Liver (tissue), 9 donors: ENCODE data around the gene CENPX. TPM values are rescaled to one million over a fixed set of nuclear protein-coding genes. Genes with fewer than 3 reads are reported as not detected.

ENCODE experiments used
- DNase-seq: peaks from one replicate; pipeline ENCODE4 v3.0.0-alpha.2; 2017; ENCODE audit warnings: low spot score
- H3K27ac ChIP-seq, 2 donors: one replicate each; pipeline ENCODE4 v1.7.0; 2013; ENCODE audit warnings: inconsistent platforms in 2 of 2, low read length in 2 of 2, control low read depth in 1 of 2, low read depth in 1 of 2, mild to moderate bottlenecking in 1 of 2
- H3K27me3 ChIP-seq, 4 donors: one replicate each; pipeline versions ENCODE4 v1.6.1 to v1.7.0; 2013; ENCODE audit warnings: low read length in 3 of 4, inconsistent platforms in 1 of 4, mild to moderate bottlenecking in 1 of 4, moderate library complexity in 1 of 4; ENCODE audit not compliant: control insufficient read depth in 4 of 4, insufficient read depth in 4 of 4
- H3K36me3 ChIP-seq, 4 donors: one replicate each; pipeline versions ENCODE4 v1.6.1 to v1.7.0; 2013; ENCODE audit warnings: low read length in 3 of 4, mild to moderate bottlenecking in 3 of 4, low read depth in 1 of 4, moderate library complexity in 1 of 4; ENCODE audit not compliant: control insufficient read depth in 4 of 4, insufficient read depth in 3 of 4
- H3K4me1 ChIP-seq, 4 donors: one replicate each; pipeline versions ENCODE4 v1.6.1 to v1.7.0; 2013; ENCODE audit warnings: low read length in 3 of 4, mild to moderate bottlenecking in 3 of 4, moderate library complexity in 1 of 4; ENCODE audit not compliant: control insufficient read depth in 4 of 4, insufficient read depth in 4 of 4
- H3K4me3 ChIP-seq, 3 donors: one replicate each; pipeline versions ENCODE4 v1.6.1 to v1.7.0; 2013; ENCODE audit warnings: low read length in 3 of 3, control low read depth in 1 of 3, low read depth in 1 of 3, mild to moderate bottlenecking in 1 of 3
- H3K9ac ChIP-seq, 2 donors: one replicate each; pipeline ENCODE4 v1.7.0; 2013; ENCODE audit warnings: low read length in 2 of 2, mild to moderate bottlenecking in 2 of 2, moderate library complexity in 2 of 2, control low read depth in 1 of 2, low read depth in 1 of 2
- H3K9me3 ChIP-seq, 4 donors: one replicate each; pipeline versions ENCODE4 v1.6.1 to v1.7.0; 2013; ENCODE audit warnings: low read length in 3 of 4; ENCODE audit not compliant: control insufficient read depth in 4 of 4
- CTCF ChIP-seq: fragments of 150-350 bp; IDR thresholded peaks from 2 replicates; pipeline ENCODE4 v1.5.1; 2017; ENCODE audit warnings: improper control_type of control experiment, low read depth, low read length; ENCODE audit not compliant: missing input control
- FOXA1 ChIP-seq: IDR thresholded peaks from 2 replicates; pipeline ENCODE4 v1.6.1; 2016; ENCODE audit warnings: antibody characterized with exemption
- FOXA2 ChIP-seq: IDR thresholded peaks from 2 replicates; pipeline ENCODE4 v1.6.1; 2016; ENCODE audit warnings: antibody characterized with exemption
- GABPA ChIP-seq, 2 donors: IDR thresholded peaks in 1 of 2; conservative IDR thresholded peaks in 1 of 2; 2 replicates each; pipeline ENCODE4 v1.6.1; 2016; ENCODE audit warnings: antibody characterized with exemption in 2 of 2, mild to moderate bottlenecking in 1 of 2, moderate library complexity in 1 of 2
- HNF4G ChIP-seq: IDR thresholded peaks from 2 replicates; pipeline ENCODE4 v1.6.1; 2016; ENCODE audit warnings: antibody characterized with exemption
- JUND ChIP-seq, 2 donors: IDR thresholded peaks; 2 replicates each; pipeline ENCODE4 v1.6.1; 2016; ENCODE audit warnings: antibody characterized with exemption in 2 of 2
- MAX ChIP-seq: IDR thresholded peaks from 2 replicates; pipeline ENCODE4 v1.6.1; 2016; ENCODE audit warnings: antibody characterized with exemption
- RAD21 ChIP-seq, 2 donors: IDR thresholded peaks; 2 replicates each; pipeline ENCODE4 v1.6.1; 2016; ENCODE audit warnings: antibody characterized with exemption in 2 of 2, mild to moderate bottlenecking in 2 of 2
- SP1 ChIP-seq: IDR thresholded peaks from 2 replicates; pipeline ENCODE4 v1.6.1; 2018; ENCODE audit warnings: antibody characterized with exemption, mild to moderate bottlenecking
- TAF1 ChIP-seq: conservative IDR thresholded peaks from 2 replicates; pipeline ENCODE4 v1.6.1; 2016; ENCODE audit warnings: antibody characterized with exemption, mild to moderate bottlenecking
- YY1 ChIP-seq: IDR thresholded peaks from 2 replicates; pipeline ENCODE4 v1.6.1; 2016; ENCODE audit warnings: antibody characterized with exemption, mild to moderate bottlenecking
- ZBTB33 ChIP-seq: IDR thresholded peaks from 2 replicates; pipeline ENCODE4 v1.6.1; 2016; ENCODE audit warnings: antibody characterized with exemption
- WGBS: extraction: QIAGEN DNeasy Blood & Tissue Kit; methylation state at CpG from one replicate; pipeline ENCODE4 v1.1.7; 2013; 5-methylcytosine and 5-hydroxymethylcytosine counted together
- polyA plus RNA-seq, 2 donors: library from polyadenylated mRNA; stranded (reverse) in 1 of 2; unstranded in 1 of 2; fragments of 200-250 nt in 1 of 2; fragments of >200 nt in 1 of 2; fragmentation: Nextera tagmentation in 1 of 2; extraction: Ambion mirVana in 1 of 2; gene quantifications; one replicate each; pipeline versions ENCODE4 v1.2.1 to v1.2.3, GENCODE V29; 2013 to 2015
- total RNA-seq, 2 donors: library from RNA; depleted of rRNA; stranded (reverse); fragments of >200 nt; gene quantifications; one replicate each; pipeline ENCODE4 v1.2.3, GENCODE V29; 2014
- donor health status: healthy.
- donor health status: healthy.
- donor health status: healthy.
- donor health status: healthy.
- donor health status: healthy.

Gene CENPX
- total and polyA plus RNA-seq, 4 donors = 22.5 to 83.9 (median 44.9) TPM

- H3K36me3 ChIP-seq = peaks cover 4 to 22% (median 13%) of the 10 kb centered on the region in 4 donors
- DNase-seq = peak; percentile 85
These were observed 29.3 kb upstream of the CENPX start, which contains the start of the genes GPS1 and RFNG for GRCh38 chr17:82051776-82052637. Gene GPS1, plus strand, starts transcription at chr17:82051898. Its CDS starts 34 bp downstream, at chr17:82051932. Gene RFNG, minus strand, starts transcription at chr17:82051811. Its CDS starts 45 bp downstream, at chr17:82051766.

GRCh38 chr17:82050761-82051641 is 28.3 kb upstream of the CENPX start:
- Histone ChIP-seq H3K27ac (peak overlapping the region; percentile 34 to 60), H3K9me3 (no peaks in the 10 kb centered on the region), H3K9ac (peak overlapping the region in 1 of 2 donors; percentile 49), H3K36me3 (peaks cover 4 to 13% (median 9%) of the 10 kb centered on the region in 4 donors), H3K27me3 (no peaks in the 10 kb centered on the region), H3K4me1 (peaks cover 23 to 71% (median 58%) of the 10 kb centered on the region in 4 donors), H3K4me3 (peak overlapping the region; percentile 45 to 94 (median 58))
- TF ChIP-seq GABPA (IDR thresholded peaks at IDR 0.05 in 1 of 2, conservative IDR thresholded peaks at IDR 0.05 in 1 of 2) (peak in 1 of 2 donors; percentile 11), MAX (no peak), ZBTB33 (no peak)
- 10% methylated on average over 79 of the region's 79 CpGs for WGBS
- no peak for DNase-seq

More at GRCh38 chr17:82051776-82052637, 29.3 kb upstream of the CENPX start, which contains the start of the genes GPS1 and RFNG:
- peak within 1 kb of the TSS; percentile 34 to 60 for H3K27ac ChIP-seq
- peak within 1 kb of the TSS; percentile 82 to 94 (median 91) for H3K4me3 ChIP-seq
- no peaks in the 10 kb centered on the region for H3K9me3 ChIP-seq
- peaks cover 23 to 63% (median 53%) of the 10 kb centered on the region in 4 donors for H3K4me1 ChIP-seq
- H3K27me3 ChIP-seq = no peaks in the 10 kb centered on the region
- under 1% methylated on average over 94 of the region's 94 CpGs for WGBS
- H3K9ac ChIP-seq = peak within 1 kb of the TSS in 1 of 2 donors; percentile 49
- TF ChIP-seq GABPA (IDR thresholded peaks at IDR 0.05 in 1 of 2, conservative IDR thresholded peaks at IDR 0.05 in 1 of 2) = peak; percentile 63 to 88
- no peak for TF ChIP-seq YY1

GRCh38 chr17:82050152-82050760 is 27.6 kb upstream of the CENPX start:
- Histone ChIP-seq H3K27ac (no peak overlapping the region), H3K9ac (no peak overlapping the region), H3K36me3 (peaks cover 4 to 11% (median 6%) of the 10 kb centered on the region in 4 donors), H3K27me3 (no peaks in the 10 kb centered on the region), H3K9me3 (no peaks in the 10 kb centered on the region), H3K4me1 (peaks cover 23 to 73% (median 59%) of the 10 kb centered on the region in 4 donors), H3K4me3 (peak overlapping the region in 2 of 3 donors; percentile 58 to 94)
- 86% methylated on average over 28 of the region's 28 CpGs for WGBS
- no peak for DNase-seq
- TF ChIP-seq GABPA (IDR thresholded peaks at IDR 0.05 in 1 of 2, conservative IDR thresholded peaks at IDR 0.05 in 1 of 2) (no peak), SP1 (no peak), ZBTB33 (no peak), FOXA2 (no peak), RAD21 (IDR thresholded peaks at IDR 0.05) (no peak), FOXA1 (no peak), HNF4G (no peak), CTCF (no peak), TAF1 (no peak), JUND (IDR thresholded peaks at IDR 0.05) (no peak)
